K562 (cell line): ENCODE measurements around the gene ACRV1. TPM values are rescaled to one million over a fixed set of nuclear protein-coding genes. Genes with fewer than 3 reads are reported as not detected.

Experiments used
- EZH2 ChIP-seq: IDR thresholded peaks from 2 replicates; pipeline ENCODE4 v1.6.1; 2012; ENCODE audit warnings: low read depth, mild to moderate bottlenecking, inconsistent platforms, low read length, borderline replicate concordance
- MCM3 ChIP-seq: fragments of 450-650 bp; IDR thresholded peaks from 2 replicates; pipeline ENCODE4 v1.6.1; 2016
- PCBP1 ChIP-seq: fragments of 200-400 bp; formaldehyde crosslinking; IDR thresholded peaks from 2 replicates; pipeline ENCODE4 v1.6.1; 2018; ENCODE audit warnings: mild to moderate bottlenecking, low read depth, low read length; ENCODE audit not compliant: poor library complexity, severe bottlenecking
- POLR3G ChIP-seq: IDR thresholded peaks from 2 replicates; pipeline ENCODE4 v1.6.1; 2011; ENCODE audit not compliant: insufficient read length, insufficient replicate concordance; ENCODE audit errors: extremely low read depth
- RBM22 ChIP-seq: fragments of 200-400 bp; formaldehyde crosslinking; IDR thresholded peaks from 2 replicates; pipeline ENCODE4 v1.6.1; 2018; ENCODE audit warnings: low read length, low read depth; ENCODE audit not compliant: poor library complexity, severe bottlenecking
- polyA plus RNA-seq, 8 experiments: library from polyadenylated mRNA; depleted of rRNA in 4 of 8; stranded (reverse) in 5 of 8; unstranded in 3 of 8; fragments of >200 nt; fragmentation: Nextera tagmentation in 2 of 8; fragmentation: Illumina TruSeq in 1 of 8; extraction: Ambion mirVana in 2 of 8; extraction: Trizol in 1 of 8; gene quantifications; 2 replicates each; pipeline versions ENCODE4 v1.2.1 to v1.2.3, GENCODE V29; 2011 to 2014; ENCODE audit warnings: inconsistent platforms in 1 of 8, missing spikeins in 1 of 8
- total RNA-seq, 7 experiments: library from RNA; depleted of rRNA in 6 of 7; stranded (reverse); fragments of >200 nt in 6 of 7; fragmentation: Illumina TruSeq in 2 of 7; extraction: Trizol in 2 of 7; gene quantifications; 2 replicates each; pipeline versions ENCODE4 v1.2.1 to v1.2.3, GENCODE V29; 2011 to 2021; ENCODE audit warnings: low replicate concordance in 1 of 7
- TF ChIP-seq, protein P1 (sequence below): fragments of 450-650 bp; IDR thresholded peaks from 2 replicates; pipeline ENCODE4 v1.6.1; 2016; ENCODE audit warnings: mild to moderate bottlenecking, moderate library complexity
- TF ChIP-seq, protein P2 (sequence below): fragments of 200-800 bp; sonication (Bioruptor generic); IDR thresholded peaks from 2 replicates; pipeline ENCODE4 v1.6.1; 2017; ENCODE audit warnings: missing genetic modification characterization, missing compliant biosample characterization

Gene ACRV1
- total and polyA plus RNA-seq, 9 of the 15 experiments (the other 6 are each of a cell fraction or from before 2014, with no cell fraction given): 0.22 to 0.25 TPM; not detected in 7

DNA sequence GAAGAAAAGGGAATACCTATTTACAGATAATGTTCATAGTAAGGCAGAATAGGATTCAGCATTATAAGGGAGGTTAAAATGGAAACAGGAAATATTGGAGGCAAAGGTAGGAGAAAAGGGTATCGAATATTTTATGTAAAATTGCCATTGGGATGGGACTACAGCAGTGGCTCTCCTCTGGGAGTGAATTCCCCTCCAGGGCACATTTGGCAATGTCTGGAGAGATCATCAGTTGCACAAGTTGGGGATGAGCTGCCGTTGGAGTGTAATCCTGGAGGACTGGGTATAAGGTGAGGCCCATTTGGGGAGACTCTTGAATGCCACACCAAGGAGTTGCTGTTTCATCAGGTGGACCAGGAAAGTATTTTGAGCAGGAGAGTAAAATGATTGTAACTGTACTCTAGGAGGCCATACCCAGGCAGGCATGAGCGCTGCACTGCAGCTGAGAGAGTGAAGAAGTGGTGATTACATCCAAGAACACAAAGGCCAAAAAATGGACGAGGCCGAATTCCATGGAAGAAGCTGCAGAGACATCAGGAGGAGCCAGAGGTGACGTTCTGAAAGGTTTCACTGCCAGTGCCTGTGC, 8.7 kb upstream of the ACRV1 start (continued):
- TF ChIP-seq, protein P1, sequence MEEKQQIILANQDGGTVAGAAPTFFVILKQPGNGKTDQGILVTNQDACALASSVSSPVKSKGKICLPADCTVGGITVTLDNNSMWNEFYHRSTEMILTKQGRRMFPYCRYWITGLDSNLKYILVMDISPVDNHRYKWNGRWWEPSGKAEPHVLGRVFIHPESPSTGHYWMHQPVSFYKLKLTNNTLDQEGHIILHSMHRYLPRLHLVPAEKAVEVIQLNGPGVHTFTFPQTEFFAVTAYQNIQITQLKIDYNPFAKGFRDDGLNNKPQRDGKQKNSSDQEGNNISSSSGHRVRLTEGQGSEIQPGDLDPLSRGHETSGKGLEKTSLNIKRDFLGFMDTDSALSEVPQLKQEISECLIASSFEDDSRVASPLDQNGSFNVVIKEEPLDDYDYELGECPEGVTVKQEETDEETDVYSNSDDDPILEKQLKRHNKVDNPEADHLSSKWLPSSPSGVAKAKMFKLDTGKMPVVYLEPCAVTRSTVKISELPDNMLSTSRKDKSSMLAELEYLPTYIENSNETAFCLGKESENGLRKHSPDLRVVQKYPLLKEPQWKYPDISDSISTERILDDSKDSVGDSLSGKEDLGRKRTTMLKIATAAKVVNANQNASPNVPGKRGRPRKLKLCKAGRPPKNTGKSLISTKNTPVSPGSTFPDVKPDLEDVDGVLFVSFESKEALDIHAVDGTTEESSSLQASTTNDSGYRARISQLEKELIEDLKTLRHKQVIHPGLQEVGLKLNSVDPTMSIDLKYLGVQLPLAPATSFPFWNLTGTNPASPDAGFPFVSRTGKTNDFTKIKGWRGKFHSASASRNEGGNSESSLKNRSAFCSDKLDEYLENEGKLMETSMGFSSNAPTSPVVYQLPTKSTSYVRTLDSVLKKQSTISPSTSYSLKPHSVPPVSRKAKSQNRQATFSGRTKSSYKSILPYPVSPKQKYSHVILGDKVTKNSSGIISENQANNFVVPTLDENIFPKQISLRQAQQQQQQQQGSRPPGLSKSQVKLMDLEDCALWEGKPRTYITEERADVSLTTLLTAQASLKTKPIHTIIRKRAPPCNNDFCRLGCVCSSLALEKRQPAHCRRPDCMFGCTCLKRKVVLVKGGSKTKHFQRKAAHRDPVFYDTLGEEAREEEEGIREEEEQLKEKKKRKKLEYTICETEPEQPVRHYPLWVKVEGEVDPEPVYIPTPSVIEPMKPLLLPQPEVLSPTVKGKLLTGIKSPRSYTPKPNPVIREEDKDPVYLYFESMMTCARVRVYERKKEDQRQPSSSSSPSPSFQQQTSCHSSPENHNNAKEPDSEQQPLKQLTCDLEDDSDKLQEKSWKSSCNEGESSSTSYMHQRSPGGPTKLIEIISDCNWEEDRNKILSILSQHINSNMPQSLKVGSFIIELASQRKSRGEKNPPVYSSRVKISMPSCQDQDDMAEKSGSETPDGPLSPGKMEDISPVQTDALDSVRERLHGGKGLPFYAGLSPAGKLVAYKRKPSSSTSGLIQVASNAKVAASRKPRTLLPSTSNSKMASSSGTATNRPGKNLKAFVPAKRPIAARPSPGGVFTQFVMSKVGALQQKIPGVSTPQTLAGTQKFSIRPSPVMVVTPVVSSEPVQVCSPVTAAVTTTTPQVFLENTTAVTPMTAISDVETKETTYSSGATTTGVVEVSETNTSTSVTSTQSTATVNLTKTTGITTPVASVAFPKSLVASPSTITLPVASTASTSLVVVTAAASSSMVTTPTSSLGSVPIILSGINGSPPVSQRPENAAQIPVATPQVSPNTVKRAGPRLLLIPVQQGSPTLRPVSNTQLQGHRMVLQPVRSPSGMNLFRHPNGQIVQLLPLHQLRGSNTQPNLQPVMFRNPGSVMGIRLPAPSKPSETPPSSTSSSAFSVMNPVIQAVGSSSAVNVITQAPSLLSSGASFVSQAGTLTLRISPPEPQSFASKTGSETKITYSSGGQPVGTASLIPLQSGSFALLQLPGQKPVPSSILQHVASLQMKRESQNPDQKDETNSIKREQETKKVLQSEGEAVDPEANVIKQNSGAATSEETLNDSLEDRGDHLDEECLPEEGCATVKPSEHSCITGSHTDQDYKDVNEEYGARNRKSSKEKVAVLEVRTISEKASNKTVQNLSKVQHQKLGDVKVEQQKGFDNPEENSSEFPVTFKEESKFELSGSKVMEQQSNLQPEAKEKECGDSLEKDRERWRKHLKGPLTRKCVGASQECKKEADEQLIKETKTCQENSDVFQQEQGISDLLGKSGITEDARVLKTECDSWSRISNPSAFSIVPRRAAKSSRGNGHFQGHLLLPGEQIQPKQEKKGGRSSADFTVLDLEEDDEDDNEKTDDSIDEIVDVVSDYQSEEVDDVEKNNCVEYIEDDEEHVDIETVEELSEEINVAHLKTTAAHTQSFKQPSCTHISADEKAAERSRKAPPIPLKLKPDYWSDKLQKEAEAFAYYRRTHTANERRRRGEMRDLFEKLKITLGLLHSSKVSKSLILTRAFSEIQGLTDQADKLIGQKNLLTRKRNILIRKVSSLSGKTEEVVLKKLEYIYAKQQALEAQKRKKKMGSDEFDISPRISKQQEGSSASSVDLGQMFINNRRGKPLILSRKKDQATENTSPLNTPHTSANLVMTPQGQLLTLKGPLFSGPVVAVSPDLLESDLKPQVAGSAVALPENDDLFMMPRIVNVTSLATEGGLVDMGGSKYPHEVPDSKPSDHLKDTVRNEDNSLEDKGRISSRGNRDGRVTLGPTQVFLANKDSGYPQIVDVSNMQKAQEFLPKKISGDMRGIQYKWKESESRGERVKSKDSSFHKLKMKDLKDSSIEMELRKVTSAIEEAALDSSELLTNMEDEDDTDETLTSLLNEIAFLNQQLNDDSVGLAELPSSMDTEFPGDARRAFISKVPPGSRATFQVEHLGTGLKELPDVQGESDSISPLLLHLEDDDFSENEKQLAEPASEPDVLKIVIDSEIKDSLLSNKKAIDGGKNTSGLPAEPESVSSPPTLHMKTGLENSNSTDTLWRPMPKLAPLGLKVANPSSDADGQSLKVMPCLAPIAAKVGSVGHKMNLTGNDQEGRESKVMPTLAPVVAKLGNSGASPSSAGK: no peak
- no peak for TF ChIP-seq PCBP1
- TF ChIP-seq EZH2: no peak
- no peak for TF ChIP-seq RBM22
- TF ChIP-seq, protein P2, sequence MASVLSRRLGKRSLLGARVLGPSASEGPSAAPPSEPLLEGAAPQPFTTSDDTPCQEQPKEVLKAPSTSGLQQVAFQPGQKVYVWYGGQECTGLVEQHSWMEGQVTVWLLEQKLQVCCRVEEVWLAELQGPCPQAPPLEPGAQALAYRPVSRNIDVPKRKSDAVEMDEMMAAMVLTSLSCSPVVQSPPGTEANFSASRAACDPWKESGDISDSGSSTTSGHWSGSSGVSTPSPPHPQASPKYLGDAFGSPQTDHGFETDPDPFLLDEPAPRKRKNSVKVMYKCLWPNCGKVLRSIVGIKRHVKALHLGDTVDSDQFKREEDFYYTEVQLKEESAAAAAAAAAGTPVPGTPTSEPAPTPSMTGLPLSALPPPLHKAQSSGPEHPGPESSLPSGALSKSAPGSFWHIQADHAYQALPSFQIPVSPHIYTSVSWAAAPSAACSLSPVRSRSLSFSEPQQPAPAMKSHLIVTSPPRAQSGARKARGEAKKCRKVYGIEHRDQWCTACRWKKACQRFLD: no peak
- no peak for TF ChIP-seq POLR3G
- no peak for TF ChIP-seq MCM3
